ENCODE data around the gene B4GALNT3.

- TF ChIP-seq, protein P1, sequence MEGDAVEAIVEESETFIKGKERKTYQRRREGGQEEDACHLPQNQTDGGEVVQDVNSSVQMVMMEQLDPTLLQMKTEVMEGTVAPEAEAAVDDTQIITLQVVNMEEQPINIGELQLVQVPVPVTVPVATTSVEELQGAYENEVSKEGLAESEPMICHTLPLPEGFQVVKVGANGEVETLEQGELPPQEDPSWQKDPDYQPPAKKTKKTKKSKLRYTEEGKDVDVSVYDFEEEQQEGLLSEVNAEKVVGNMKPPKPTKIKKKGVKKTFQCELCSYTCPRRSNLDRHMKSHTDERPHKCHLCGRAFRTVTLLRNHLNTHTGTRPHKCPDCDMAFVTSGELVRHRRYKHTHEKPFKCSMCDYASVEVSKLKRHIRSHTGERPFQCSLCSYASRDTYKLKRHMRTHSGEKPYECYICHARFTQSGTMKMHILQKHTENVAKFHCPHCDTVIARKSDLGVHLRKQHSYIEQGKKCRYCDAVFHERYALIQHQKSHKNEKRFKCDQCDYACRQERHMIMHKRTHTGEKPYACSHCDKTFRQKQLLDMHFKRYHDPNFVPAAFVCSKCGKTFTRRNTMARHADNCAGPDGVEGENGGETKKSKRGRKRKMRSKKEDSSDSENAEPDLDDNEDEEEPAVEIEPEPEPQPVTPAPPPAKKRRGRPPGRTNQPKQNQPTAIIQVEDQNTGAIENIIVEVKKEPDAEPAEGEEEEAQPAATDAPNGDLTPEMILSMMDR (IDR thresholded peaks at IDR 0.05; ENCODE audit: low read depth, low read length) = no peak
- TF ChIP-seq POLR2A (IDR thresholded peaks at IDR 0.05; ENCODE audit: extremely low read depth, insufficient read length) = no peak
- TF ChIP-seq, protein P2, sequence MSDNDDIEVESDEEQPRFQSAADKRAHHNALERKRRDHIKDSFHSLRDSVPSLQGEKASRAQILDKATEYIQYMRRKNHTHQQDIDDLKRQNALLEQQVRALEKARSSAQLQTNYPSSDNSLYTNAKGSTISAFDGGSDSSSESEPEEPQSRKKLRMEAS (IDR thresholded peaks at IDR 0.05; ENCODE audit: low read depth, low read length) = no peak
Observed at GRCh38 chr12:578748-579419, 119.1 kb downstream of the B4GALNT3 start.

All from NB4 (cell line).